RWPE2 (cell line): Measurements from ENCODE around the gene C1QL1.
A peak's percentile ranks its signal among the peaks of the same experiment; 100 is the strongest.

Source experiments
- ATAC-seq: fragments of 200-7000 bp; cut with Tn5 transposase; 3 replicates; pipeline ENCODE4 v1.9.1; 2021; ENCODE audit warnings: low read depth
- DNase-seq: peaks from one replicate; pipeline ENCODE4 v3.0.0-alpha.2; 2020; ENCODE audit warnings: low spot score
- H3K27ac ChIP-seq: fragments of 450-650 bp; 2 replicates; pipeline ENCODE4 v1.5.1; 2017; ENCODE audit warnings: mild to moderate bottlenecking; ENCODE audit not compliant: poor library complexity, severe bottlenecking
- H3K27me3 ChIP-seq: fragments of 250-450 bp; sonication (Bioruptor Pico); 2 replicates; pipeline ENCODE4 v1.5.1; 2021; ENCODE audit warnings: mild to moderate bottlenecking, moderate library complexity; ENCODE audit not compliant: insufficient read depth, poor library complexity, severe bottlenecking
- H3K36me3 ChIP-seq: fragments of 250-450 bp; sonication (Bioruptor Pico); 2 replicates; pipeline ENCODE4 v1.5.1; 2020; ENCODE audit warnings: low read depth, mild to moderate bottlenecking, moderate library complexity
- H3K4me1 ChIP-seq: fragments of 250-450 bp; sonication (Bioruptor Pico); 2 replicates; pipeline ENCODE4 v1.5.1; 2021; ENCODE audit warnings: mild to moderate bottlenecking, moderate library complexity; ENCODE audit not compliant: insufficient read depth, poor library complexity, severe bottlenecking
- H3K4me3 ChIP-seq: fragments of 250-450 bp; sonication (Bioruptor Pico); 2 replicates; pipeline ENCODE4 v1.5.1; 2021; ENCODE audit warnings: mild to moderate bottlenecking, moderate library complexity; ENCODE audit not compliant: severe bottlenecking
- H3K9me3 ChIP-seq: fragments of 250-450 bp; sonication (Bioruptor Pico); 2 replicates; pipeline ENCODE4 v1.5.1; 2021; ENCODE audit warnings: mild to moderate bottlenecking, moderate library complexity; ENCODE audit not compliant: severe bottlenecking
- TF ChIP-seq, protein P1 (sequence below): fragments of 450-650 bp; IDR thresholded peaks from one replicate; pipeline ENCODE4 v1.5.1; 2017; ENCODE audit warnings: mild to moderate bottlenecking, moderate library complexity; ENCODE audit not compliant: poor library complexity, severe bottlenecking

The C1QL1 gene

DNA sequence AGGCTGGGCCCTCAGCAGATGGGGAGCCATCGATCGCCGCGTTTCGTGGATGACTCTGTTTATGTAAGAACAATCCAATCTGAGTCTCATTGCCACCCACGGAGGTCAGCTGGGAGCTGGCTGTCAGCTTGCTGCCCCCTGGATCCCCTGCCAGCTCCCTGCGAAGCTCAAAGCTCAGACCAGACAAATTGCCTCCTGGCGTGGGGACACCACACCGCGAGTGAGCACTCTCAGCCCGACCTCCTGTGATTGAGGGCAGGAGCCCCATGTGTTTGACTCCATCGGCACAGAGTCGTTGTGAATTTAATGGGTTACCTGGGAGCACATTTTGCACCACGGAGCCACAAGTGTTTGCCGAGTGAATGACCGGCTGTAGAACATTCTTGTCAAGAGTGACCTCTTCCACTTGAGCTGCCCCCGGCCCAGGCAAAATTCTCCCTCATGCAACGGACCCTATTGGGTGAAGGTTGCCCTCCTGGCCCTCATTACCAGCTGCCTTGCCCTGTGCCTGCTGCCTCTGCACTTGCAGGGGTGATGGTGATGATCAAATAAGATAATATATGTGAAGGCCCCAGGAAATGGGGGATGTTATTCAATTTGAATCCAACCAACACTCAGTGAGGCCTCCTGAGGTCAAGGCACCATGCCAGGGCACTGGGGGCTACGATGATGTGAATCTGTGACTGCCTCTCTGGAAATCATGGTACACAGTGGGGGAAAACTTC, 45.2 kb downstream of the C1QL1 start:
- Histone ChIP-seq H3K4me1 (peaks cover 10% of the 10 kb centered on the region), H3K4me3 (no peak overlapping the region), H3K36me3 (peaks cover 7% of the 10 kb centered on the region), H3K27ac (no peak overlapping the region), H3K27me3 (no peaks in the 10 kb centered on the region), H3K9me3 (no peaks in the 10 kb centered on the region)
- ATAC-seq (no peak), DNase-seq (peak; percentile 61)
- TF ChIP-seq, protein P1, sequence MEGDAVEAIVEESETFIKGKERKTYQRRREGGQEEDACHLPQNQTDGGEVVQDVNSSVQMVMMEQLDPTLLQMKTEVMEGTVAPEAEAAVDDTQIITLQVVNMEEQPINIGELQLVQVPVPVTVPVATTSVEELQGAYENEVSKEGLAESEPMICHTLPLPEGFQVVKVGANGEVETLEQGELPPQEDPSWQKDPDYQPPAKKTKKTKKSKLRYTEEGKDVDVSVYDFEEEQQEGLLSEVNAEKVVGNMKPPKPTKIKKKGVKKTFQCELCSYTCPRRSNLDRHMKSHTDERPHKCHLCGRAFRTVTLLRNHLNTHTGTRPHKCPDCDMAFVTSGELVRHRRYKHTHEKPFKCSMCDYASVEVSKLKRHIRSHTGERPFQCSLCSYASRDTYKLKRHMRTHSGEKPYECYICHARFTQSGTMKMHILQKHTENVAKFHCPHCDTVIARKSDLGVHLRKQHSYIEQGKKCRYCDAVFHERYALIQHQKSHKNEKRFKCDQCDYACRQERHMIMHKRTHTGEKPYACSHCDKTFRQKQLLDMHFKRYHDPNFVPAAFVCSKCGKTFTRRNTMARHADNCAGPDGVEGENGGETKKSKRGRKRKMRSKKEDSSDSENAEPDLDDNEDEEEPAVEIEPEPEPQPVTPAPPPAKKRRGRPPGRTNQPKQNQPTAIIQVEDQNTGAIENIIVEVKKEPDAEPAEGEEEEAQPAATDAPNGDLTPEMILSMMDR: no peak

DNA sequence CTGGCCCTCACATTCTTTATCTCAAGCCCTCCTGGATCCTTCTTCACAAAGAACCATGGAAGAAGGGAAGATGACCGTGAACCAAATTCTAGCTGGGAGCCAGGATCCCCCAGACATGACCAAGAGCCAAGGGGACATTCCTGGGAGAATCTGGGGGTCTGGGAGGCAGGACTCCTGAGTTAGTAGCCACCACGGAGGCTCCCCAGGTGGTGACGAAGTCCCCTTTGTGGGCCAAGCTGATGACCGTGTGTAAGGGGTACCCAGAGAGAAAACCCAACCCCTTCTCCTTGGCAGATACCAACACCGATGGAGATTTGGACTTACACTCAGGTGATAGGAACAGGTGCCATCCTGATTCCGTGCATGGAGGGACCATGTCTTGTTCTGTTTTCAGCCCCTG, 46.0 kb downstream of the C1QL1 start:
- TF ChIP-seq, protein P1: no peak
- DNase-seq: no peak
- Histone ChIP-seq H3K9me3 (no peaks in the 10 kb centered on the region), H3K27me3 (no peaks in the 10 kb centered on the region), H3K36me3 (no peaks in the 10 kb centered on the region; the same call in 1 of the 2 replicates), H3K27ac (no peak overlapping the region), H3K4me3 (no peak overlapping the region), H3K4me1 (peaks cover 17% of the 10 kb centered on the region)
- no peak for ATAC-seq

DNA sequence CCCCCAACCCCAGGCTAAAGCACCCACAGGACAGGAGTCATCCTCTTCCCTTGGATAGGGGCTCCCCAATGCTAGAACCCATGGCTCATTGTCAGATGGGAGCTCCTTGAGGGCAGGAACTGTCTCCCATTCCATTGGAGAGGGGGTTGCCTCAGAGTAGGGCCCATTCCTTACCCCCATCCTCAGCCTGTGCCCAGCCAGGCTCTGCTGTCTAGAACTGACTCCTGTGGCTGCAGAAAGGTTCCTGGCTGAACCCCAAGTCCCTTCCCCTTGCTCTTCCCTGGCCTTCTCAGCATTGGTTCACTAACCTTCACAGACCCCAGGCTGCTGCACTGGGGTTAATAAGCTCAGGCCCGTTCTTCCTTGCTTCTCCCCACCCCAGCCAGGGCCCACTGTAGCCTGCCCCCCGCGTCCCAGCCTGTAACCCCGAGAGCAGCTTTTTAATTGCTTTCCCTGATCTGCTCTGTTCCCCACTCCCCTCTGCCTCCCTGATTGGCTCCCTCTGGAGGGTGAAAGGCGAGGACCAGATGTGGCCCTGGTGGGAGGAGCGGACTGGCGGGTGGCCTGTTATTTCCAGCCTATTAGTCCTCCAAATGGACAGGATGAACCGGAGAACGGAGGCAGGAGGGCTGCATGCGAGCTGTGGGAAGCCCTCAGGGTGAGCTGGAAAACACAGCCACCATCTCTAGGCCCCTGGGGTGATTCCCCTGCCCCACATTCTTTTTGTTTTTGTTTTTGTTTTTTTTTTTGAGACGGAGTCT, 46.8 kb downstream of the C1QL1 start:
- Histone ChIP-seq H3K9me3 (no peaks in the 10 kb centered on the region), H3K4me3 (no peak overlapping the region), H3K36me3 (no peaks in the 10 kb centered on the region), H3K27ac (no peak overlapping the region), H3K4me1 (peaks cover 26% of the 10 kb centered on the region), H3K27me3 (no peaks in the 10 kb centered on the region)
- ATAC-seq: no peak
- TF ChIP-seq, protein P1: no peak
- DNase-seq: no peak

DNA sequence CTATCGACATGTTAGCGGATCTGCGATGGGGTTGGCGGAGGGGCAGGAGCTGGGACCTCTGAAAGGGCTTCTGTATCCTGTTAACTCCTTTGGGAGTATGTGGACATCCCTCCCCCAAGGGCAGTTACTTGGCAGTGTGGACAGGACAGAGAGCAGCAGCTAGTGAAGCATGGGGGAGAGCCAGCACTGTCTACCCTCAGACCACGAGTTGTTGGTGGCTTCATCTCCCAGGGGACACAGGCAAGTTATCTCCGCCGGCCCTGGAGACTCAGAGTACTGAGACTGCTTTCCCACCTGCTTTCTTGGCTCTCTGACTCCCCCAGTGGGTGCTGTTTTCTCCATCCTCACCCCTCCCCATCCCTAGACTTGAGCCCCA, 47.5 kb downstream of the C1QL1 start:
- H3K4me1 ChIP-seq: peaks cover 30% of the 10 kb centered on the region
- H3K27me3 ChIP-seq: no peaks in the 10 kb centered on the region
- ATAC-seq: no peak
- DNase-seq: no peak
- TF ChIP-seq, protein P1: no peak
- H3K9me3 ChIP-seq: no peaks in the 10 kb centered on the region
- H3K4me3 ChIP-seq: no peak overlapping the region
- H3K36me3 ChIP-seq: no peaks in the 10 kb centered on the region
- no peak overlapping the region for H3K27ac ChIP-seq
